Activated CD4-positive, alpha-beta memory T cell treated with anti-CD3 and anti-CD28 coated beads, Interleukin-2, amount 10 ng/mL, durations not matched to agents 7 days and 5 days (primary cell): Measurements from ENCODE around the gene TREML2. TPM values are rescaled to one million over a fixed set of nuclear protein-coding genes. Genes with fewer than 3 reads are reported as not detected.

Experiments
- CTCF ChIA-PET: fragments of 350-600 bp; sonication (Branson Sonifier 250); formaldehyde crosslinking; loops from one replicate; lab custom pipeline; 2021; ENCODE audit warnings: antibody characterized with exemption, inconsistent platforms; lab: Charles Lee
- POLR2A ChIA-PET: fragments of 350-600 bp; sonication (Branson Sonifier 250); formaldehyde crosslinking; loops from one replicate; lab custom pipeline; 2021; ENCODE audit warnings: antibody characterized with exemption; lab: Charles Lee
- DNase-seq: peaks from one replicate; pipeline ENCODE4 v3.0.0-alpha.2; 2020
- H3K27ac Mint-ChIP-seq: one replicate; pipeline ENCODE4 v1.8.0; 2021; ENCODE audit warnings: mild to moderate bottlenecking, mixed read lengths
- H3K27me3 Mint-ChIP-seq: one replicate; pipeline ENCODE4 v1.8.0; 2021; ENCODE audit warnings: mixed read lengths
- H3K36me3 Mint-ChIP-seq: one replicate; pipeline ENCODE4 v1.8.0; 2021; ENCODE audit warnings: low read depth, mixed read lengths
- H3K4me1 Mint-ChIP-seq: one replicate; pipeline ENCODE4 v1.8.0; 2021; ENCODE audit warnings: mixed read lengths
- H3K4me3 Mint-ChIP-seq: one replicate; pipeline ENCODE4 v1.8.0; 2021; ENCODE audit warnings: mild to moderate bottlenecking, mixed read lengths
- H3K9me3 Mint-ChIP-seq: one replicate; pipeline ENCODE4 v1.8.0; 2021; ENCODE audit warnings: mixed read lengths
- total RNA-seq, 2 experiments: library from RNA; stranded (reverse); gene quantifications; one replicate each; pipeline ENCODE4 v1.2.3, GENCODE V29; 2021

The TREML2 gene
- total RNA-seq, 2 experiments from 2014 or later, result 19.2 to 21.5 TPM

GRCh38 chr6:41164551-41165120 is 36.3 kb downstream of the TREML2 start:
- no peaks in the 10 kb centered on the region for H3K4me1 Mint-ChIP-seq
- POLR2A ChIA-PET, result no interaction called here
- no peak for DNase-seq
- H3K27ac Mint-ChIP-seq, result no peak overlapping the region
- CTCF ChIA-PET, result interaction anchor here (2.3 kb wide), 1 partner anchor 18 kb away, joined by 7 read pairs; no protein-coding TSS in a partner anchor
- H3K36me3 Mint-ChIP-seq, result no peaks in the 10 kb centered on the region
- peaks cover 23% of the 10 kb centered on the region for H3K27me3 Mint-ChIP-seq
- no peaks in the 10 kb centered on the region for H3K9me3 Mint-ChIP-seq
- no peak overlapping the region for H3K4me3 Mint-ChIP-seq

DNA sequence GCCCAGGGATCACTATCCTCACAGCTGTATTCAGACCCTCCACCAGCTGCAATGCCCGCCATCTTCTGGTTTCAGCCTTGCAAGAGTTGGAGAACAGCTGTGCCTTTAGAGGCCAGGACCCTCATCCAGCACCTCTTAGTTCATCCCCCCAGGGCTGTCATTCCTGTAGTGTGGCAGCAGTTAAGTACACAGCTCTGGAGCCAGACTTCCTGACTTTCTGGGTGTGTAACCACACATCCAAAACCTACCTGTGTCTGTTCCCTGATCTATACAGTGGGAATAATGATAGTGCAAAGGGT is 37.6 kb downstream of the TREML2 start:
- DNase-seq, result no peak
- Mint-ChIP-seq H3K9me3 (no peaks in the 10 kb centered on the region), H3K4me1 (no peaks in the 10 kb centered on the region), H3K27ac (no peak overlapping the region), H3K36me3 (no peaks in the 10 kb centered on the region), H3K27me3 (peaks cover 19% of the 10 kb centered on the region), H3K4me3 (no peak overlapping the region)
- ChIA-PET POLR2A (no interaction called here), CTCF (no interaction called here)

GRCh38 chr6:41162687-41163418 is 38.1 kb downstream of the TREML2 start, which contains the start of gene TREM2:
TREM2 (minus strand) TSS chr6:41163116; CDS start chr6:41163082, 34 bp downstream.
- Mint-ChIP-seq H3K9me3 (no peaks in the 10 kb centered on the region), H3K4me3 (no peak within 1 kb of the TSS), H3K36me3 (no peaks in the 10 kb centered on the region), H3K4me1 (no peaks in the 10 kb centered on the region), H3K27ac (no peak within 1 kb of the TSS), H3K27me3 (peaks cover 21% of the 10 kb centered on the region)
- POLR2A ChIA-PET, result no interaction called here
- CTCF ChIA-PET, result no interaction called here
- DNase-seq, result no peak

DNA sequence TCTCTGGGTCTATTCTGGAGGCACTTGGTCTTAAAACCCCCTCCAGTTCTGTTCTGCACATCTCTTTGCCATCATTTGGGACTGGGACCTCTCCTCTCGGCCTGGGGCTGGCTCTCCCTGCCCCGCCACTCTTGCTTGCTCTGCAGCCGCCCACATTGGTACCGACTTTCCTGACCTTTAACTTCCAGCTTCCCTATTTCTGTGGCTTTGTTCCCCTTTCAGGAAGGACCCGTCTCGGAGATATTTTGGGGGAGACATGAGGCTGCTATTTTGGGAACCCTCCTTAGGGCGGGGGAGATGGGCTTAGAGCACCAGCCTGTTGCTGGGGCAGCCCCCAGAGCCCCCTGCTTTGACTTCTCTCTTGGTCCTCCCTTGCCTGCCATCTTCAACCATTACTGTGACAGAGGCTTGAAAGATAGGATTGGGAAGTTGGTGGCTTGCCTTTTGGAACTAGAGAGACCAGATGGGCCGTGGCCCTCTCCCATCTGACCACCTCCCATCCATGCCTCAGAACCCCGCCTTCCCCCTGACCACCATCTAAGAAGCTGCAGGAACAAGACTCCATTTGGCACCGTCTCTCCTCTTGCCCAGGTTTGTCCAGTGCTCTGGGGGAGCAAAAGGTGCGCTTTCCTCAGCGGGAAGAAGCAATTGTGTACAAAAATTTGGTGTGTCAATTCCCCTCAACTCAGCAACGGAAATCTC is 38.9 kb downstream of the TREML2 start:
- Mint-ChIP-seq H3K4me3 (no peak overlapping the region), H3K27ac (no peak overlapping the region), H3K36me3 (no peaks in the 10 kb centered on the region), H3K9me3 (no peaks in the 10 kb centered on the region), H3K4me1 (no peaks in the 10 kb centered on the region), H3K27me3 (peaks cover 16% of the 10 kb centered on the region)
- no peak for DNase-seq
- ChIA-PET CTCF (no interaction called here), POLR2A (interaction anchor here (1.4 kb wide), 1 partner anchor 12 kb away, joined by 3 read pairs; no protein-coding TSS in a partner anchor)

DNA sequence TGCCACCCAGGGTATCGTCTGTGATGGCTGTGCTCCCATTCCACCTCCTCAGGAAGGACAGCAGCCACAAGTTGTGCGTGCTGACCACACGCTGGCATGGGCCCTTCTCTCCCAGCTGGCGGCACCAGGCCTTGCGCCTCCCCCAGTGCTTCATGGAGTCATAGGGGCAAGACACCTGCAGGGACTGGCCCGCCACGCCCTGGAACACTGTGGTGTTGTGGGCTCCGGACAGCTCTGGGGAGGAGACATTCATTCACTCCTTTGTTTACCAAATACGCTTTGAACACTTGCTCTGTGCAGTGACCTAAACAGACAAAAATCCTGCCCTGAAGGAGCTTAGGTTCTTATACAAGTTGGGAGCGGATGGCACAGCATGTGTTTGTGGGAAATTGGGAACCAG is 39.6 kb downstream of the TREML2 start:
- Mint-ChIP-seq H3K9me3 (no peaks in the 10 kb centered on the region), H3K27me3 (peaks cover 10% of the 10 kb centered on the region), H3K4me1 (no peaks in the 10 kb centered on the region), H3K36me3 (no peaks in the 10 kb centered on the region), H3K27ac (no peak overlapping the region), H3K4me3 (no peak overlapping the region)
- ChIA-PET POLR2A (interaction anchor here (1.4 kb wide), 1 partner anchor 11 kb away, joined by 3 read pairs; no protein-coding TSS in a partner anchor), CTCF (no interaction called here)
- no peak for DNase-seq

DNA sequence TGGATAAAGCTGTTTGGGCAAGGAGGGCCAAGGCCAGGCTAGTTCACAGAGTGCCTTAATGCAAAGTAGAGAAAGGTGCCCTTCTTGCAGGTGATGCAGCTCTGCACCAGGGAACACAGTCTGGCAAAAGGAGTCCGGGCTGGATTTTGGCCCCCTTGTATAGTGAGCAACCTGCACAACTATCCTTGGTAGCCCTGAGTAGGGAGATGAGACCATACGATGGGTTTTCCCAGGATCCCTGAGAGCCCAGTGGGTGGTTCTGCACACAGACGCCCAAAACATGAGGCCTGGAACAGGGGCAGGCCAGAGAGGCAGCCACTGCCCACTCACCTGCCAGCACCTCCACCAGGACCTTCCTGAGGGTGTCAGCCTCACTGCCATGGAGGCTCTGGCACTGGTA is 40.0 kb downstream of the TREML2 start:
- Mint-ChIP-seq H3K36me3 (no peaks in the 10 kb centered on the region), H3K4me1 (no peaks in the 10 kb centered on the region), H3K27ac (no peak overlapping the region), H3K9me3 (no peaks in the 10 kb centered on the region), H3K27me3 (peaks cover 5% of the 10 kb centered on the region), H3K4me3 (no peak overlapping the region)
- POLR2A ChIA-PET, result interaction anchor here (1.4 kb wide), 1 partner anchor 11 kb away, joined by 3 read pairs; no protein-coding TSS in a partner anchor
- CTCF ChIA-PET, result no interaction called here
- DNase-seq, result no peak

DNA sequence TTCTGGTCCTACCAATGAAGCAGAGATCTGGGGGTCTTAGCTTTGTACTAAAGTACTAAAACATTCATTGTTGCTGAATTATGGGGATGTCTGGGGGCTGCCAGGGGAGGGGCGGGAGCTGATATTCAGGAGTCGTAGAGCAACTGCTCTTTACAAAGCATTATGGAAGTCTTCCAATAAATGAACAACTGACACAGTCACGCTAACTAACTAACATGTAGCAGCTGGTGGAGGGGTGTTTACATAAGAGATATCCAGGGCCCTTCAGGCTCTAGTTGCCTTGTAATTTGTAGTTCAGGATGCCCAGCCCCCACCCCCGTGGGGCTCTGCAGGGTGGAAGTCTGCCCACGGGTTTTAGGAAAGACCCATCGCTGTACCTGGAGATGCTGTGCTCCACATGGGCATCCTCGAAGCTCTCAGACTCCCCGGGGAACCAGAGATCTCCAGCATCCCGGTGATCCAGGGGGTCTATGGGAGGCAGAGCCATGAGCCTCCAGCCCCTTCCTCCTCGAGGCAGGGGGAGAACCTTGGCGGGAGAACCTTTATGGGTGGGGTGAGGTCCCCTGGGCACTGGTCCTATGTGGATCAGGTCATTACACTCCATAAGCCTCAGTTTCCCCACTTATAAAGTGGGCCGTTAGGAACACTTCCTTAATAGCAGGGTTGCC is 41.4 kb downstream of the TREML2 start:
- Mint-ChIP-seq H3K27me3 (peaks cover 13% of the 10 kb centered on the region), H3K9me3 (no peaks in the 10 kb centered on the region), H3K4me1 (no peaks in the 10 kb centered on the region), H3K27ac (no peak overlapping the region), H3K36me3 (no peaks in the 10 kb centered on the region), H3K4me3 (no peak overlapping the region)
- ChIA-PET CTCF (no interaction called here), POLR2A (no interaction called here)
- DNase-seq, result no peak

DNA sequence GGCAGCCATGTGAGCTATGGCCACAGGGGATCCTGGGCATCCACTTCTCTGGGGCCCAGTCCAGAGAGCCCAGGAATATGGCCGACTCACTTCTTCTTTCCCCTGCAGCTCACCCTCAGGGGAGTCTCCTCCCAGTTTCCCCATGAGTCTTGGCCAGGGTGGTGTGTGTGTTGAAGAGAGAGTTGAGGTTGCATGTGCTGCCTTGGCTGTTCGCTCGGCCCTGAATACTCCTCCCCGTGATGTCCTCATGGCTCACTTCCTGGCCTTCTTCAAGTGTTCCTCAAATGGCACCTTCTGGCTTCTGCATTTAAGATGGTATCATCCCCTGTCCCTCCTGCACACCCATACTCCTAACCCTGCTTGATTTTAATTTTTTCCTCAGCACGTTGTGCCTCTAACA is 43.6 kb downstream of the TREML2 start:
- ChIA-PET POLR2A (no interaction called here), CTCF (no interaction called here)
- H3K27ac Mint-ChIP-seq, result no peak overlapping the region
- no peak for DNase-seq
- no peaks in the 10 kb centered on the region for H3K9me3 Mint-ChIP-seq
- no peak overlapping the region for H3K4me3 Mint-ChIP-seq
- peaks cover 10% of the 10 kb centered on the region for H3K27me3 Mint-ChIP-seq
- no peaks in the 10 kb centered on the region for H3K36me3 Mint-ChIP-seq
- H3K4me1 Mint-ChIP-seq, result no peaks in the 10 kb centered on the region

- Mint-ChIP-seq H3K36me3 (no peaks in the 10 kb centered on the region), H3K4me1 (no peaks in the 10 kb centered on the region), H3K27me3 (peaks cover 10% of the 10 kb centered on the region), H3K27ac (no peak overlapping the region), H3K4me3 (no peak overlapping the region), H3K9me3 (no peaks in the 10 kb centered on the region)
- POLR2A ChIA-PET, result no interaction called here
- CTCF ChIA-PET, result no interaction called here
- no peak for DNase-seq
These were observed 44.2 kb downstream of the TREML2 start for GRCh38 chr6:41156771-41157170.

DNA sequence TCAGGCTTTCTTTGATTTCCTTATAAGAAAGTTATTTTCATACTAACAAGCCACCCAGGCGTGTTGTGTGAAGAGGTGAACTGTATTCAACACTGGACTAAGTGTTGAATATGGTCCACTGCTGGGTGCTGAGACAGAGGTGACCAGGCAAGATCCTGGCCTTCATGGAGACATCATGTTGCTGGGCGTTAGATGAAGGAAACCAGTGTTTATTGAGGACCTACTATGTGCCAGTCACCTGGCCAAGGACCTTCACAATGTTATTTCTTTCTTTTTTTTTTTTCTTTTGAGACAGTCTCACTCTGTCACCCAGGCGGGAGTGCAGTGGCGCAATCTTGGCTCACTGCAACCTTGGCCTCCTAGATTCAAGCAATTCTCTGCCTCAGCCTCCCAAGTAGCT is 44.9 kb downstream of the TREML2 start:
- Mint-ChIP-seq H3K4me1 (no peaks in the 10 kb centered on the region), H3K9me3 (no peaks in the 10 kb centered on the region), H3K27ac (no peak overlapping the region), H3K4me3 (no peak overlapping the region), H3K36me3 (no peaks in the 10 kb centered on the region), H3K27me3 (peaks cover 10% of the 10 kb centered on the region)
- no peak for DNase-seq
- ChIA-PET POLR2A (no interaction called here), CTCF (no interaction called here)

DNA sequence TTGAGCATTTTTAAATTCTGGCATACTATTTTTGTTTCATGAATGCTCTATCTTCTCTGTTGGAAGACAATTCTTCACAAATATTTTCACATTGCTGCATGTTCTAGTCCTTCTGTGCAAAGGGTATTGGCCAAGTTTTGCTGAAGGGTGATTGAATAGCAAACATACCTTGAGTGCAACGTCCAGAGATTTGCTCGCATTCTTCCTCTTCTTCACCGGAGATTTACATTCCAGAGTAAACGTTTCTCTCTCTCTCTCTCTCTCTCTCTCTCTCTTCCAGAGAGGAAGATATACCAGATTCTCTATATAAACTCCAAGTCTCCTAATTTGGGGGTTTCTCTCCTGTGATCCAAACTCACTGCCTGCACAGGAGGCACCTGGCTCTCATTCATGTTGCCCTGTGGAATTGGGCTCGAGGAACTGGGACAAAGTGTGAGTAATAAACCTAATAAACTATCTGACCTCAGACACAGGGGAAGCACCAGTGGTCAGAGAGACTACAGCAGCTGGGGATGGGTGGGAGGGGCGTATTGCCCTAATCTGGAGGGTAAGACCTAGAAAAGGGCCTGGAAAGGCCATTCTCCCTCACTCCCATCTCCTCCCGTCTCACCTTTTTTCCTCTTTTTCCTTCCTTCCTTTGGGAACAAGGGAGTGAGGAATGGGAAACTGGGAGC is 45.7 kb downstream of the TREML2 start:
- no peak overlapping the region for H3K4me3 Mint-ChIP-seq
- peaks cover 10% of the 10 kb centered on the region for H3K27me3 Mint-ChIP-seq
- no peaks in the 10 kb centered on the region for H3K4me1 Mint-ChIP-seq
- ChIA-PET CTCF (no interaction called here), POLR2A (no interaction called here)
- H3K36me3 Mint-ChIP-seq, result no peaks in the 10 kb centered on the region
- H3K27ac Mint-ChIP-seq, result no peak overlapping the region
- H3K9me3 Mint-ChIP-seq, result no peaks in the 10 kb centered on the region
- DNase-seq, result no peak

DNA sequence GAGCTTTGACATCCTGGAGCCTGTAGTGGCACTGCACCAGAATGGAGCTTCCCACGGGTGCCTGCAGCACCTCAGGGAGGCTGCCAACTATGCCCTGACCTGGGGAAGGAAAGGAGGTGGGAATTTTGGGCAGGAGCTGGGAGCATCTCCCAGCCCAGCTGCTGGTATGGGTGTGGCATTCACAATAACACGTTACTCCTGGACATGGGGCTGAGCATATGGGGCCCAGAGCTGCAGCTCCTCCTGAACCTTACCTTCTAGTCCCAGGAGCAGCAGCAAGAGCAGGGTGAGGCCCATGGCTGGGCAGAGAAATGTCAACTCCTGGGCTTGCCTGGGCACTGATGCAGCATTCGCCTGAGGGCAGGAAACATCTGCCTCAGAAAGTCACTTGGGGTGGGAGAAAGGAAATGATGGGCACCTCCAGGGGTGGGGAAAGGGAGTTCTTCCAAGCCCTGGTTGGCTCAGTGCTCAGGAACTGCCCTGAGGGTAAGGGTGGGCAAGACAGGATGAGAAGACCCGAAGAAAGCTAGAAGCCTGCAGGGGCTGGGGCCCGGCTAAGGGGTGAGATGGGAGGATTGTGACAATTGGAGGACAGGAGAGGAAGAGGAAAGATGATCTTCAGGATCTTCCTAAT is 46.8 kb downstream of the TREML2 start, which contains the start of gene TREML1:
Gene TREML1 (minus strand): TSS at position 356 of the 634 bp plus-strand sequence. CDS start 59 bp downstream, at position 297.
- Mint-ChIP-seq H3K9me3 (no peaks in the 10 kb centered on the region), H3K27ac (no peak within 1 kb of the TSS), H3K27me3 (peaks cover 10% of the 10 kb centered on the region), H3K36me3 (no peaks in the 10 kb centered on the region), H3K4me1 (no peaks in the 10 kb centered on the region), H3K4me3 (no peak within 1 kb of the TSS)
- ChIA-PET CTCF (interaction anchor here (1.5 kb wide), 1 partner anchor 29 kb away, joined by 6 read pairs; no protein-coding TSS in a partner anchor), POLR2A (no interaction called here)
- no peak for DNase-seq
